A673 (cell line): Measurements from ENCODE around the gene AMIGO1.
A peak's percentile ranks its signal among the peaks of the same experiment; 100 is the strongest.

Source experiments
- EZH2 ChIP-seq: fragments of 200-600 bp; sonication (generic); IDR thresholded peaks from 2 replicates; pipeline ENCODE4 v1.6.1; 2017; ENCODE audit warnings: borderline replicate concordance, low read depth, mild to moderate bottlenecking, mixed read lengths, antibody characterized with exemption, low read length; ENCODE audit not compliant: poor library complexity, severe bottlenecking
- TF ChIP-seq, protein P1 (sequence below): fragments of 300-800, 200-600 bp; sonication (generic); conservative IDR thresholded peaks from 2 replicates; pipeline ENCODE4 v1.5.1; 2017; ENCODE audit warnings: low read depth, mild to moderate bottlenecking, antibody characterized with exemption, low read length, moderate library complexity, mixed read lengths

GRCh38 chr1:109490029-109490933, 19.2 kb downstream of the AMIGO1 start:
- TF ChIP-seq, protein P1, sequence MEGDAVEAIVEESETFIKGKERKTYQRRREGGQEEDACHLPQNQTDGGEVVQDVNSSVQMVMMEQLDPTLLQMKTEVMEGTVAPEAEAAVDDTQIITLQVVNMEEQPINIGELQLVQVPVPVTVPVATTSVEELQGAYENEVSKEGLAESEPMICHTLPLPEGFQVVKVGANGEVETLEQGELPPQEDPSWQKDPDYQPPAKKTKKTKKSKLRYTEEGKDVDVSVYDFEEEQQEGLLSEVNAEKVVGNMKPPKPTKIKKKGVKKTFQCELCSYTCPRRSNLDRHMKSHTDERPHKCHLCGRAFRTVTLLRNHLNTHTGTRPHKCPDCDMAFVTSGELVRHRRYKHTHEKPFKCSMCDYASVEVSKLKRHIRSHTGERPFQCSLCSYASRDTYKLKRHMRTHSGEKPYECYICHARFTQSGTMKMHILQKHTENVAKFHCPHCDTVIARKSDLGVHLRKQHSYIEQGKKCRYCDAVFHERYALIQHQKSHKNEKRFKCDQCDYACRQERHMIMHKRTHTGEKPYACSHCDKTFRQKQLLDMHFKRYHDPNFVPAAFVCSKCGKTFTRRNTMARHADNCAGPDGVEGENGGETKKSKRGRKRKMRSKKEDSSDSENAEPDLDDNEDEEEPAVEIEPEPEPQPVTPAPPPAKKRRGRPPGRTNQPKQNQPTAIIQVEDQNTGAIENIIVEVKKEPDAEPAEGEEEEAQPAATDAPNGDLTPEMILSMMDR: peak; percentile 84
- TF ChIP-seq EZH2: no peak
